ENCODE results near the gene VSTM4.
A peak's percentile ranks its signal among the peaks of the same experiment; 100 is the strongest.

The VSTM4 gene

GRCh38 chr10:49000437-49001398, 114.6 kb downstream of the VSTM4 start:
- DNase-seq: no peak

- DNase-seq: no peak
Measured at GRCh38 chr10:48999346-48999745, 116.0 kb downstream of the VSTM4 start.

GRCh38 chr10:48996329-48996728, 119.0 kb downstream of the VSTM4 start:
- DNase-seq: no peak

GRCh38 chr10:48993627-48994026, 121.7 kb downstream of the VSTM4 start:
- no peak for DNase-seq

GRCh38 chr10:48990226-48990625, 125.1 kb downstream of the VSTM4 start:
- no peak for DNase-seq

GRCh38 chr10:48985621-48986158, 129.6 kb downstream of the VSTM4 start:
- no peak for DNase-seq

- DNase-seq: peak; percentile 22
Measured at GRCh38 chr10:48983648-48984351, 131.5 kb downstream of the VSTM4 start.

GRCh38 chr10:48982584-48982983, 132.7 kb downstream of the VSTM4 start:
- DNase-seq: no peak

- DNase-seq: peak; percentile 67
Measured at GRCh38 chr10:48981310-48981907, 133.9 kb downstream of the VSTM4 start.

- no peak for DNase-seq
Measured at GRCh38 chr10:48978318-48978717, 137.0 kb downstream of the VSTM4 start.

- peak; percentile 40 for DNase-seq
Measured at GRCh38 chr10:48976196-48976595, 139.1 kb downstream of the VSTM4 start.

GRCh38 chr10:48974510-48975156, 140.7 kb downstream of the VSTM4 start:
- no peak for DNase-seq

- DNase-seq: no peak
Measured at GRCh38 chr10:48973065-48973464, 142.3 kb downstream of the VSTM4 start.

- no peak for DNase-seq
Measured at GRCh38 chr10:48970654-48971053, 144.7 kb downstream of the VSTM4 start.

- DNase-seq: no peak
Measured at GRCh38 chr10:48970046-48970445, 145.3 kb downstream of the VSTM4 start.

GRCh38 chr10:48968036-48968435, 147.3 kb downstream of the VSTM4 start:
- DNase-seq: no peak

- no peak for DNase-seq
Measured at GRCh38 chr10:48965460-48965859, 149.9 kb downstream of the VSTM4 start.

Measured in RPMI8226 (cell line).